Activated T-cell treated with anti-CD3 and anti-CD28 coated beads, Interleukin-2, amount 50 U/mL, for 4 hours (primary cell): ENCODE data around the gene MED12L. TPM values are rescaled to one million over a fixed set of nuclear protein-coding genes. Genes with fewer than 3 reads are reported as not detected.
"Not testable (repeated sequence)": the region's sequence is repeated elsewhere in the genome, so short reads cannot be mapped to it uniquely, and the experiment has no call there.

Experiments used
- ATAC-seq, 2 donors: fragments of 200-7000 bp; cut with Tn5 transposase; one replicate each; pipeline ENCODE4 v1.10.0; 2021
- DNase-seq: peaks from one replicate; pipeline ENCODE4 v3.0.0-alpha.2; 2020
- H3K27me3 Mint-ChIP-seq: one replicate; pipeline ENCODE4 v1.8.0; 2021; ENCODE audit warnings: low read depth, mixed read lengths
- H3K36me3 Mint-ChIP-seq: one replicate; pipeline ENCODE4 v1.8.0; 2022; ENCODE audit warnings: mixed read lengths; ENCODE audit not compliant: insufficient read depth
- H3K4me1 Mint-ChIP-seq: one replicate; pipeline ENCODE4 v1.8.0; 2021; ENCODE audit warnings: low read depth, mixed read lengths
- H3K4me3 Mint-ChIP-seq: one replicate; pipeline ENCODE4 v1.8.0; 2021; ENCODE audit warnings: mild to moderate bottlenecking, moderate library complexity, mixed read lengths
- H3K9me3 Mint-ChIP-seq: one replicate; pipeline ENCODE4 v1.8.0; 2021; ENCODE audit warnings: mixed read lengths
- total RNA-seq, 3 donors: library from RNA; stranded (reverse); gene quantifications; one replicate each; pipeline ENCODE4 v1.2.1, GENCODE V29; 2021

The MED12L gene
- 1 to 10 TPM; 1.1 to 3.3 (median 1.9) TPM for total RNA-seq

DNA sequence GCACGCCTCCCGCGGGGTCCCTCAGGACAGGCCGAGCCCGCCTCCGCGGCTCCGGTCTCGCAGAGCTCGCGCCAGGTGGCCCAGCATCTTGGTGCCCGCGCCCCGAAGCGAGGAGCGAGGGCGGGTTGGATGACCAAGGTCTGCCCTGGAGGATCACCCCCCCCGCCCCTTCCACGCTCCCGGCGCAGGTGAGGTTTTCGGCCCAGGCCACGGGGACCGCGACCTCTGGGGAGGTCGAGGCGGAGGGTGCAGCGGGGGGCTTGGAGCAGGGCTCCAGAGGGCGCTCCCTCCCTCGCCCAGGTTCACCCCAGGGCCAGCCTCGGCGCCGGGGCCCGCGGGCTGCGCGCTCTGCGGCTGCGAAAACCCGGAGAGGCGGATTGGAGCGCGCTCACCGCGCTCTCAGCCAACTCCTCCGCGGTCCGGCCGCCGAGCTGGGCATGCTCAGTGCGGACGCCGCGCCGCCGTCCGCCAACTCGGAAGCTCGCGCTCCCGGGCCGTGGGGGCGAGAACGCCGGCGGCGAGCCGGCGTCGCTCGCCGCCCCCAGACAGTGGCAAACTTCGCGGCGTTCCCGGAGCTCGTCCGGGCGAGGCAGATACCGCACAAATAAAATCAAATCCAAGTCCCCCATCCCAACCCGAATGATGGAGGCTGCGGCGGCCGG is at the start of gene MED12L:
Gene MED12L, plus strand, starts transcription at position 438 of the 662 bp plus-strand sequence. CDS start 1,263 bp downstream, outside the sequence.
- peak within 1 kb of the TSS; percentile 84 for H3K4me3 Mint-ChIP-seq
- DNase-seq (peak; percentile 18), ATAC-seq (peak; percentile 59)
- H3K27me3 Mint-ChIP-seq: peaks cover 52% of the 10 kb centered on the region
- H3K9me3 Mint-ChIP-seq: no peaks in the 10 kb centered on the region
- peaks cover 9% of the 10 kb centered on the region for H3K4me1 Mint-ChIP-seq
- H3K36me3 Mint-ChIP-seq: no peaks in the 10 kb centered on the region

DNA sequence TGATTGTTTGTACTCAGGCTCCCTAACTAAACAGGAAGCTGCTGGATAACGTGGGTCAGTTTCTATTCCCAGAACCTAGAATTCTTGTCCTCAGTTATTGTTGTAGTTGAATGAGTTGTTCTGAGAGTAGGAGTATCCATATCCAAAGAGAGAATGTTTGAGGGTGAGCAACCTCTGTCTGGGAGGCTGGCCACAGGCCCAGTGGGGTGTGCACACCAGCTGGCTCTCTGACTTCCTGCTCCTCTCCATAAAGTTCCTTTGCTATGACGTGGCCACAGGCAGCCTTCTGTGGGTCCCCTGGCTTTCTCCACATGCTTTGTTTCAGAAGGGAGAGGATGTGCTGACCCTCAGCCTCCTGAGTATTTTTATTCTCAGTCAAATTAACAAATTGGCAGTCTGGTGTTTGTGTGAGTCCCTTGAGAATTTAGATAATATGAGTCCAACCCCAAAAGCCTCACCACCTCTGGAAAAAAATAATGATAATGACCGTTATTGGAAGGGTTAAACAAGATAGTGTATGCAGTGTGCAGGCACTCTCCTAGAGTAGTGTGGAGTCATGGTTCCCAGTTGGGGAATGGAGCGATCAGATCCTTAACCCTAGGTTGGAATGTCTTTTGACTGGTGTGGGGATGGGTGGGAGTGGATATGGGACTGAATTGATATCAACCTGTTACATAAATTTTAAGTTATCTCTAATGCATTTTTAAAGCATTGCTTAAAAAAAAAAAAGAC is 47.6 kb upstream of the MED12L start:
- Mint-ChIP-seq H3K27me3 (peaks cover 3% of the 10 kb centered on the region), H3K4me3 (no peak overlapping the region), H3K4me1 (no peaks in the 10 kb centered on the region), H3K36me3 (no peaks in the 10 kb centered on the region), H3K9me3 (no peaks in the 10 kb centered on the region)
- no peak for ATAC-seq
- no peak for DNase-seq

DNA sequence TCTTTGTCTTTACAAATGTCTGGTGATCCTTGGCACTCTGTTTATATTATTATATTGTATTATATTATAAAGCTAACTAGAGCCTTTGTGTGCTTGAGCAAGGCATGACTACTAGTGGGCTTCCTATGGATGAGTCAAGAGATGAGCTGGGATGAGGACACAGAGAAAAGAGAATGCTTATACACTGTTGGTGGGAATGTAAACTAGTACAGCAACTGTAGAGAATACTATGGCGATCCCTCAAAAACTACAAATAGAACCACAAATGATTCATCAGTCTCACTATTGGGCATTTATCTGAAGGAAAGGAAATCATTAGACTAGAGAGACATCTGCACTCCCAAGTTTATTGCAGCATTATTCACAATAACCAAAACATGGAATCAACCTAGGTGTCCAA is 40.8 kb upstream of the MED12L start:
- no peak overlapping the region for H3K4me3 Mint-ChIP-seq

DNA sequence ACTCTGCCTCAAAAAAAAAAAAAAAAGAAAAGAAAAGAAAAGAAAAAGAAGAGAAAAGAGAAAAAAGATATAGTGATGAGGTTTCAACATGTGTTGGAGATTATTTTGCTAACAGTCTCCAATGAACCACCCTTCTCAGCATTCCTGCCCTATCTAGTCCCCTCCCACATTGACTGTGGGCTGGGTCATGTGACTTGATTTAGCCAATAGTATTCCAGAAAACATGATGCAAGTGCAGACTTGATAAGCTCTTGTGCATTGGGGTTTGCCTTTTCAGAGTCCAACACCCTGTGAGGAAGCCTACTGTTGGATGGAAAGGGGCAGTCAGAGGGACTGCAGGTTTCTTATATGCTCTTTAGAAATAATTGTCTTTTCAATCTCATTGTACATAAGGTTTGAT is 37.8 kb upstream of the MED12L start:
- ATAC-seq (no peak), DNase-seq (no peak)
- H3K36me3 Mint-ChIP-seq: no peaks in the 10 kb centered on the region
- H3K9me3 Mint-ChIP-seq: no peaks in the 10 kb centered on the region
- no peaks in the 10 kb centered on the region for H3K4me1 Mint-ChIP-seq
- peaks cover 3% of the 10 kb centered on the region for H3K27me3 Mint-ChIP-seq
- no peak overlapping the region for H3K4me3 Mint-ChIP-seq

More for the DNA sequence above, 40.8 kb upstream of the MED12L start:
- ATAC-seq: no peak
- no peak for DNase-seq
- Mint-ChIP-seq H3K27me3 (peaks cover 3% of the 10 kb centered on the region), H3K36me3 (no peaks in the 10 kb centered on the region), H3K4me1 (no peaks in the 10 kb centered on the region), H3K9me3 (no peaks in the 10 kb centered on the region)

DNA sequence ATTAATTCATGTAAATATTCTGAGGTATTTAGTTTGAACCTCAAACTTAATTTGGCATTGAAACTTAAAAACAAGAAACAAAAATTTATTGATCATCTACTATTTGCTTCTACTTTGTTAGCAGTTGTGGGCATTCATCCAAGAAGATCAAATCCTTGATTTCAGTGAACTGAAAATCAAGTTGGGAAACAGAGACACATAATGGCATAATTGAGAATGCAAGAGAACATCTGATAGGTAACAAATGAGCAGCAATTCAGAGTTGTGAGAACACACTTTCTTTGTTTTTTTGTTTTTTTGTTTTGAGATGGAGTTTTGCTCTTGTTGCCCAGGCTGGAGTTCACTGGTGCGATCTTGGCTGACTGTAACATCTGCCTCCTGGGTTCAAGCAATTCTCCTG is 33.9 kb upstream of the MED12L start:
- no peak overlapping the region for H3K4me3 Mint-ChIP-seq
- H3K36me3 Mint-ChIP-seq: no peaks in the 10 kb centered on the region
- H3K9me3 Mint-ChIP-seq: no peaks in the 10 kb centered on the region
- no peaks in the 10 kb centered on the region for H3K4me1 Mint-ChIP-seq
- DNase-seq: no peak
- ATAC-seq: no peak
- H3K27me3 Mint-ChIP-seq: peaks cover 6% of the 10 kb centered on the region

- DNase-seq (no peak), ATAC-seq (no peak)
- no peaks in the 10 kb centered on the region for H3K36me3 Mint-ChIP-seq
- H3K4me3 Mint-ChIP-seq: no peak overlapping the region
- no peaks in the 10 kb centered on the region for H3K4me1 Mint-ChIP-seq
- peaks cover 8% of the 10 kb centered on the region for H3K27me3 Mint-ChIP-seq
- no peaks in the 10 kb centered on the region for H3K9me3 Mint-ChIP-seq
These were observed 33.1 kb upstream of the MED12L start for GRCh38 chr3:151052346-151052745.

DNA sequence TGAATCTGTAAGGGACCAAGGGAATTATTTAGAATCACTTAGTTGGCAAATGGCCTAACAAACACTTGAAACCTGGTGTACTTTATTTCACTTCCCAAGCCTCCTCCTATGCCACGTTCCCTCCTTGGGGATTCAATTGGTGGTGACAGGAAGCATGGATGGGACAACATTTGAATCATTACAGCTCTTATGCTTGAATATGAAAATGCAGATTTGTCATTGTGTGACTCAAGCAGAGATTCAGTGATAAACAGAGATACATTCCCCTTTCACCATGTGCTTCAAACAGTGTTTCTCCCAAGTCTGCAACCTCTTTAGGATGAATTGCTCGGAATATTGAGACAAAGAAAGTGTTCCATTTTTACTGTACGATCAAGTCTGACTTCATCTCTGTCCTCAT is 32.7 kb upstream of the MED12L start:
- ATAC-seq (no peak), DNase-seq (no peak)
- Mint-ChIP-seq H3K36me3 (no peaks in the 10 kb centered on the region), H3K4me1 (no peaks in the 10 kb centered on the region), H3K27me3 (peaks cover 8% of the 10 kb centered on the region), H3K9me3 (no peaks in the 10 kb centered on the region), H3K4me3 (no peak overlapping the region)

- Mint-ChIP-seq H3K4me1 (no peaks in the 10 kb centered on the region), H3K4me3 (no peak overlapping the region), H3K36me3 (no peaks in the 10 kb centered on the region), H3K9me3 (no peaks in the 10 kb centered on the region), H3K27me3 (peaks cover 10% of the 10 kb centered on the region)
- DNase-seq (no peak), ATAC-seq (no peak)
These were observed 26.7 kb upstream of the MED12L start for GRCh38 chr3:151058740-151059139.

- Mint-ChIP-seq H3K4me1 (no peaks in the 10 kb centered on the region), H3K27me3 (peaks cover 10% of the 10 kb centered on the region), H3K36me3 (no peaks in the 10 kb centered on the region), H3K4me3 (no peak overlapping the region), H3K9me3 (no peaks in the 10 kb centered on the region)
- ATAC-seq (no peak), DNase-seq (no peak)
These were observed 22.9 kb upstream of the MED12L start for GRCh38 chr3:151062611-151063010.

GRCh38 chr3:151067158-151067557 is 18.3 kb upstream of the MED12L start:
- no peaks in the 10 kb centered on the region for H3K9me3 Mint-ChIP-seq
- DNase-seq (no peak), ATAC-seq (no peak)
- no peak overlapping the region for H3K4me3 Mint-ChIP-seq
- H3K4me1 Mint-ChIP-seq: no peaks in the 10 kb centered on the region
- H3K27me3 Mint-ChIP-seq: peaks cover 14% of the 10 kb centered on the region
- H3K36me3 Mint-ChIP-seq: no peaks in the 10 kb centered on the region

- DNase-seq, H3K4me3 Mint-ChIP-seq, H3K9me3 Mint-ChIP-seq, H3K36me3 Mint-ChIP-seq, H3K27me3 Mint-ChIP-seq, ATAC-seq, H3K4me1 Mint-ChIP-seq: not testable (repeated sequence)
These were observed 12.6 kb upstream of the MED12L start for GRCh38 chr3:151072842-151073241.

- no peak overlapping the region for H3K4me3 Mint-ChIP-seq
These were observed 11.2 kb upstream of the MED12L start for GRCh38 chr3:151074256-151074655.

GRCh38 chr3:151075869-151076562 is 9.4 kb upstream of the MED12L start:
- DNase-seq (no peak), ATAC-seq (no peak)
- no peaks in the 10 kb centered on the region for H3K9me3 Mint-ChIP-seq
- no peaks in the 10 kb centered on the region for H3K36me3 Mint-ChIP-seq
- H3K27me3 Mint-ChIP-seq: peaks cover 14% of the 10 kb centered on the region
- no peak overlapping the region for H3K4me3 Mint-ChIP-seq
- no peaks in the 10 kb centered on the region for H3K4me1 Mint-ChIP-seq

More at GRCh38 chr3:151074256-151074655, 11.2 kb upstream of the MED12L start:
- no peaks in the 10 kb centered on the region for H3K36me3 Mint-ChIP-seq
- no peaks in the 10 kb centered on the region for H3K4me1 Mint-ChIP-seq
- peaks cover 6% of the 10 kb centered on the region for H3K27me3 Mint-ChIP-seq
- no peak for ATAC-seq
- no peaks in the 10 kb centered on the region for H3K9me3 Mint-ChIP-seq
- no peak for DNase-seq

DNA sequence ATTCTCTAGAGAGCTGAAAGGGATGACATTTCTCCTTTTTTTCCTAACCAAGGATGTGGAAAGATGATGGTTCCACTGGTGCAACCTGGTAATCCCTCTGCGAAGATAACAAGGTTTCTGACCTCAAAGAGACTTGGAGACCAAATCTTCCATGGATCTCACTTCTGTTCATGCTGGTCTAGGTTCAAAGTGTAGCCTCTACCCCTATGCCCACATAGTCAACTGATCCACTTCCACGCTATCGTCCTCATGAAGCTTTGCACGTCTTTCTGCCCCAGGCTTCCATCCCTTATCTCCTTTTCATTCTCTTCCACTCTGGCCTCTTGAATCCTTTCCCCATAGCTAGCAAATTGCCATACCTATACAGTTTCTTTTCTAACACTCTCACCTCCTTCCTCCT is 8.8 kb upstream of the MED12L start:
- peaks cover 17% of the 10 kb centered on the region for H3K27me3 Mint-ChIP-seq
- no peaks in the 10 kb centered on the region for H3K36me3 Mint-ChIP-seq
- no peak overlapping the region for H3K4me3 Mint-ChIP-seq
- no peaks in the 10 kb centered on the region for H3K9me3 Mint-ChIP-seq
- ATAC-seq: no peak
- no peak for DNase-seq
- H3K4me1 Mint-ChIP-seq: no peaks in the 10 kb centered on the region

- DNase-seq, ATAC-seq, H3K4me1 Mint-ChIP-seq, H3K36me3 Mint-ChIP-seq, H3K9me3 Mint-ChIP-seq, H3K4me3 Mint-ChIP-seq: not testable (repeated sequence)
- H3K27me3 Mint-ChIP-seq: peaks cover 47% of the 10 kb centered on the region
These were observed 4.4 kb upstream of the MED12L start for GRCh38 chr3:151081082-151081481.
